Gastroesophageal sphincter (tissue), 4 donors: Measurements from ENCODE around the gene MAML3. TPM values are rescaled to one million over a fixed set of nuclear protein-coding genes. Genes with fewer than 3 reads are reported as not detected.

Source experiments
- ATAC-seq: fragments of 150-250 bp; one replicate; pipeline ENCODE4 v1.9.1; 2016; ENCODE audit warnings: mild to moderate bottlenecking, moderate library complexity
- H3K27ac ChIP-seq, 4 donors: fragments of 200-600 bp; sonication (generic) in 3 of 4; 1 replicate in 3 of 4; 2 replicates in 1 of 4; pipeline ENCODE4 v1.5.1; 2016 to 2019
- H3K27me3 ChIP-seq: fragments of 200-600 bp; sonication (generic); one replicate; pipeline ENCODE4 v1.5.1; 2019
- H3K36me3 ChIP-seq, 2 donors: fragments of 200-600 bp; sonication (generic); one replicate each; pipeline ENCODE4 v1.5.1; 2019; ENCODE audit warnings: control low read depth in 1 of 2
- H3K4me1 ChIP-seq, 3 donors: fragments of 200-600 bp; sonication (generic); 1 replicate in 2 of 3; 2 replicates in 1 of 3; pipeline ENCODE4 v1.5.1; 2016 to 2019; ENCODE audit warnings: control low read depth in 2 of 3
- H3K4me3 ChIP-seq, 2 donors: fragments of 200-600 bp; sonication (generic); one replicate each; pipeline ENCODE4 v1.5.1; 2019; ENCODE audit warnings: mild to moderate bottlenecking in 1 of 2, moderate library complexity in 1 of 2
- H3K9me3 ChIP-seq, 3 donors: fragments of 200-600 bp; sonication (generic); one replicate each; pipeline ENCODE4 v1.5.1; 2017 to 2019; ENCODE audit warnings: control low read depth in 2 of 3
- CTCF ChIP-seq, 4 experiments: fragments of 200-600 bp in 2 of 4; fragments of 450-650 bp in 2 of 4; sonication (generic) in 1 of 4; IDR thresholded peaks; one replicate each; pipeline ENCODE4 v1.5.1; 2017 to 2019; ENCODE audit warnings: antibody characterized with exemption in 4 of 4, mild to moderate bottlenecking in 2 of 4, moderate library complexity in 2 of 4
- EP300 ChIP-seq: sonication (generic); formaldehyde crosslinking; IDR thresholded peaks from one replicate; pipeline ENCODE4 v1.6.1; 2017; ENCODE audit warnings: antibody characterized with exemption, mild to moderate bottlenecking
- POLR2A ChIP-seq, 2 donors: fragments of 450-650 bp; IDR thresholded peaks; one replicate each; pipeline ENCODE4 v1.6.1; 2017; ENCODE audit warnings: antibody characterized with exemption in 2 of 2, mild to moderate bottlenecking in 2 of 2, moderate library complexity in 1 of 2
- POLR2AphosphoS5 ChIP-seq: sonication (generic); formaldehyde crosslinking; IDR thresholded peaks from one replicate; pipeline ENCODE4 v1.6.1; 2017; ENCODE audit warnings: antibody characterized with exemption
- WGBS, 2 donors: methylation state at CpG; one replicate each; pipeline ENCODE4 v1.1.5; 2018; ENCODE audit warnings: low coverage in 1 of 2; 5-methylcytosine and 5-hydroxymethylcytosine counted together
- total RNA-seq, 4 donors: library from RNA; depleted of rRNA; stranded (reverse); fragments of >200 nt; gene quantifications; one replicate each; pipeline ENCODE4 v1.1.0, GENCODE V29; 2016

MAML3 gene
- total RNA-seq, 4 donors from 2014 or later: 5.3 to 10.6 (median 9.3) TPM

- Histone ChIP-seq H3K27ac (no peak overlapping the region), H3K36me3 (no peaks in the 10 kb centered on the region), H3K27me3 (no peaks in the 10 kb centered on the region), H3K4me1 (peaks cover 0 to 13% (median 0%) of the 10 kb centered on the region in 3 donors), H3K9me3 (no peaks in the 10 kb centered on the region), H3K4me3 (no peak overlapping the region)
- no peak for TF ChIP-seq POLR2AphosphoS5
- no peak for TF ChIP-seq POLR2A (IDR thresholded peaks at IDR 0.05)
- no peak for TF ChIP-seq EP300
- no peak for TF ChIP-seq CTCF (IDR thresholded peaks at IDR 0.05)
- WGBS, 2 donors: 82 to 87% methylated on average over 5 to 6 of the region's 6 CpGs
- ATAC-seq: no peak
Measured at GRCh38 chr4:139773560-139774318, 380.2 kb downstream of the MAML3 start.

GRCh38 chr4:139770361-139770760, 383.6 kb downstream of the MAML3 start:
- Histone ChIP-seq H3K27ac (no peak overlapping the region), H3K9me3 (no peaks in the 10 kb centered on the region), H3K36me3 (no peaks in the 10 kb centered on the region), H3K4me3 (no peak overlapping the region), H3K4me1 (peaks cover 0 to 13% (median 0%) of the 10 kb centered on the region in 3 donors), H3K27me3 (no peaks in the 10 kb centered on the region)
- 47 to 54% methylated on average over 3 to 4 of the region's 4 CpGs for WGBS, 2 donors
- no peak for ATAC-seq
- no peak for TF ChIP-seq POLR2AphosphoS5
- TF ChIP-seq CTCF (IDR thresholded peaks at IDR 0.05): no peak
- TF ChIP-seq POLR2A (IDR thresholded peaks at IDR 0.05): no peak
- TF ChIP-seq EP300: no peak

GRCh38 chr4:139769364-139769763, 384.6 kb downstream of the MAML3 start:
- Histone ChIP-seq H3K27me3 (no peaks in the 10 kb centered on the region), H3K36me3 (no peaks in the 10 kb centered on the region), H3K9me3 (no peaks in the 10 kb centered on the region), H3K27ac (no peak overlapping the region), H3K4me3 (no peak overlapping the region), H3K4me1 (peaks cover 0 to 14% (median 0%) of the 10 kb centered on the region in 3 donors)
- ATAC-seq: no peak
- no peak for TF ChIP-seq EP300
- TF ChIP-seq POLR2AphosphoS5: no peak
- TF ChIP-seq POLR2A (IDR thresholded peaks at IDR 0.05): no peak
- no peak for TF ChIP-seq CTCF (IDR thresholded peaks at IDR 0.05)
- WGBS, 2 donors: 67 to 74% methylated on average over 3 to 4 of the region's 4 CpGs

- H3K36me3 ChIP-seq: no peaks in the 10 kb centered on the region
- H3K4me1 ChIP-seq: peaks cover 0 to 19% (median 1%) of the 10 kb centered on the region in 3 donors
- TF ChIP-seq POLR2AphosphoS5: no peak
- TF ChIP-seq POLR2A (IDR thresholded peaks at IDR 0.05): no peak
- TF ChIP-seq CTCF (IDR thresholded peaks at IDR 0.05): peak in 1 of 4 experiments; percentile 17
- TF ChIP-seq EP300: no peak
- WGBS, 2 donors: 100% methylated on average over 1 of the region's 4 CpGs; no CpG with 5 or more reads in 1 of the 2 donors
- no peaks in the 10 kb centered on the region for H3K27me3 ChIP-seq
- H3K9me3 ChIP-seq: no peaks in the 10 kb centered on the region
- H3K4me3 ChIP-seq: no peak overlapping the region
- H3K27ac ChIP-seq: no peak overlapping the region
- no peak for ATAC-seq
Measured at GRCh38 chr4:139768896-139769295, 385.1 kb downstream of the MAML3 start.

GRCh38 chr4:139768366-139768765, 385.6 kb downstream of the MAML3 start:
- Histone ChIP-seq H3K36me3 (no peaks in the 10 kb centered on the region), H3K27me3 (no peaks in the 10 kb centered on the region), H3K4me1 (peaks cover 0 to 24% (median 7%) of the 10 kb centered on the region in 3 donors), H3K4me3 (no peak overlapping the region), H3K9me3 (no peaks in the 10 kb centered on the region), H3K27ac (no peak overlapping the region)
- TF ChIP-seq CTCF (IDR thresholded peaks at IDR 0.05) (no peak), EP300 (no peak), POLR2AphosphoS5 (no peak), POLR2A (IDR thresholded peaks at IDR 0.05) (no peak)
- 100% methylated on average over 1 of the region's 1 CpG for whole genome bisulfite sequencing, 2 donors
- ATAC-seq: no peak
